ENCODE data around the gene ABCG1. TPM values are rescaled to one million over a fixed set of nuclear protein-coding genes. Genes with fewer than 3 reads are reported as not detected.

ABCG1 gene
- total and polyA plus RNA-seq, 5 donors from 2014 or later: 17.0 to 86.3 (median 24.3) TPM

DNA sequence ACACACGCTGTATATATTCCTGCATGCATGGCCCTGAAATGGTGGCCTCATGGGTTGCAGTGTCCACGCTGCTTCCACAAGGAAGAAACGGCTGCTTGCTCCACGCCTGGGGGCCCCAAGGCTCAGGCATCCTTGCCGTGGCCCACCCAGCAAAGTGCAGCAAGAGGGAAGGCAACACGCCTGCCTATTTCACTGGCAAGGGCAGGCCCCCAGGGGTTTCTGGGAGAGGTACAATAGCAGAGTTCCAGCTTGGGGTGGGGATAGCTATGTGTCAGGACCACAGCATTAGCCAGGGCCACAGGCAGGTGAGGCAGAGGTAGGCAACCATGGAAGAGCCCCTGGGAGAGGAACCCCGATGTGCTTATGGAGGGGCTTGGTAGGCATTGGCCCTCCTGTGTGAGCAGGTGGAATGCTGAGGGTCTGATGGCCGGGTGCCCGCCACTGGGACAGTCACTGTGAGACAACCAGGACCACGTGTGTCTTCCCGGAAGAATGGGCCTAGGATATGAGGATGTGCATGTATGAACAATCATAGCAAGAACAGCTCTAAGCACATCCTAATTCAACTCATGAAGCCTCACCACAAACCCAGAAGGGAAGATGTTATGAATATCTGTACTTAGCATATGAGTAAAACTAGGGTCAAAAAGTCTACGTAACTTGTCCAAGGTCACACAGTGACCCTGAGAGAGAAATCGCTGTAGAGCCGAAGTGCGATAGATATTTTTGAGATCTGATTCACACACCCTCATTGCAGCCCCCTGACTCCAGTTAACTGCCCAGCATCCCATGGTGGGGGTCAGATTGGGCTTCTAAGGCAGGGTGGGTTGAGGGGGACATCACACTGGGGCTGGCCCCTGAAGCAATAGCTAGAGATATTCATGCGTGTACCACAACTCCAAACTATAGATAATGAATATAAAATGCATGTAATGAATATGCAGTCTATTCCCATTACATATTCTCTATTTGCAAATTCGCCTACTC lies 120.1 kb downstream of the ABCG1 start:
- no peaks in the 10 kb centered on the region for H3K9me3 ChIP-seq (ENCODE audit: control insufficient read depth in 2 of 2, low read length in 2 of 2)
- H3K36me3 ChIP-seq (ENCODE audit: control insufficient read depth, insufficient read depth, low read length): no peaks in the 10 kb centered on the region
- DNase-seq (no peak), ATAC-seq (ENCODE audit: low read depth in 2 of 2) (no peak)
- no peaks in the 10 kb centered on the region for H3K27me3 ChIP-seq (ENCODE audit: control insufficient read depth, insufficient read depth, low read length)
- H3K27ac Mint-ChIP-seq: peak overlapping the region in 1 of 3 donors; percentile 43
- peaks cover 0 to 2% (median 0%) of the 10 kb centered on the region in 7 donors for H3K9me3 Mint-ChIP-seq
- peaks cover 27% of the 10 kb centered on the region for H3K27me3 Mint-ChIP-seq
- no peaks in the 10 kb centered on the region for H3K36me3 Mint-ChIP-seq
- peaks cover 4 to 11% (median 6%) of the 10 kb centered on the region in 4 donors for H3K4me1 Mint-ChIP-seq
- H3K4me3 Mint-ChIP-seq: no peak overlapping the region
- H3K27ac ChIP-seq (ENCODE audit: insufficient read depth, low read length, poor library complexity, severe bottlenecking): no peak overlapping the region
- H3K4me1 ChIP-seq (ENCODE audit: control insufficient read depth, insufficient read depth, low read length, poor library complexity, severe bottlenecking): peaks cover 8% of the 10 kb centered on the region
- no peak overlapping the region for H3K4me3 ChIP-seq (ENCODE audit: low read depth, low read length)

DNA sequence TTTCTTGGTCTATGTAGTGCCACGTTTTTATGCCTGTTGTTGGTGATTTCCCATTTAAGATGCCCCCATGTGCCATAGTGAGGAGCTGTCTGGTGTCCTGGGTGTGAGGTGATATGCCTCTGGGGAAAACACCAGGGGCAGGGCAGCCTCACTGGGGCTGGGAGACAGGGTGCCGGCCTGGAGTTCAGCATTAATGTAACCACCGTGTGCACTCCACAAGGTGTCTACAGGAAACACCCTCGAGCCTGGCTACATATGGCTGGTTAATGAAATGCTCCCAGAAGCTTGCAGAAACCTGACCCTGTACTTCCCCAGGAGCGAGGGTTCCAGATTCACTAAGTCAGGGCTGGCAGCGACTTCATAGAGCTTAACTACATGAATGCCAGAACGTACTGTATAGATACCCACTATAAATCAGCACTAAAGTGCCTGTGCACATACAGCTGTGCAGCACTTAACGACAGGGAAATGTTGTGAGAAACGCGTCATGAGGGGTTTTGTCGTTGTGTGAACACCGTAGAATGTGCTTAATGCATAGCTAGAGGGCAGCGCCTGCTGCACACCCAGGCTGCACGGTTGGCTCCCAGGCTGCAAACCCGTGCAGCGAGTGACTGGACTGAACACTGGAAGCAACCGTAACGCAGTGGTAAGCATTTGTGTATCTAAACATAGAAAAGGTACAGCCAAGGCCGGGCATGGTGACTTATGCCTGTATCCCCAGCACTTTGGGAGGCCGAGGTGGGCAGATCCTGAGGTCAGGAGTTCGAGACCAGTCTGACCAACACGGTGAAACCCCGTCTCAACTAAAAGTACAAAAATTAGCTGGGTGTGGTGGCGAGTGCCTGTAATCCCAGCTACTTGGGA lies 121.5 kb downstream of the ABCG1 start:
- Mint-ChIP-seq H3K9me3 (peaks cover 0 to 2% (median 0%) of the 10 kb centered on the region in 7 donors), H3K27ac (peak overlapping the region in 1 of 3 donors; percentile 53)
- no peak for ATAC-seq (ENCODE audit: low read depth in 2 of 2)

DNA sequence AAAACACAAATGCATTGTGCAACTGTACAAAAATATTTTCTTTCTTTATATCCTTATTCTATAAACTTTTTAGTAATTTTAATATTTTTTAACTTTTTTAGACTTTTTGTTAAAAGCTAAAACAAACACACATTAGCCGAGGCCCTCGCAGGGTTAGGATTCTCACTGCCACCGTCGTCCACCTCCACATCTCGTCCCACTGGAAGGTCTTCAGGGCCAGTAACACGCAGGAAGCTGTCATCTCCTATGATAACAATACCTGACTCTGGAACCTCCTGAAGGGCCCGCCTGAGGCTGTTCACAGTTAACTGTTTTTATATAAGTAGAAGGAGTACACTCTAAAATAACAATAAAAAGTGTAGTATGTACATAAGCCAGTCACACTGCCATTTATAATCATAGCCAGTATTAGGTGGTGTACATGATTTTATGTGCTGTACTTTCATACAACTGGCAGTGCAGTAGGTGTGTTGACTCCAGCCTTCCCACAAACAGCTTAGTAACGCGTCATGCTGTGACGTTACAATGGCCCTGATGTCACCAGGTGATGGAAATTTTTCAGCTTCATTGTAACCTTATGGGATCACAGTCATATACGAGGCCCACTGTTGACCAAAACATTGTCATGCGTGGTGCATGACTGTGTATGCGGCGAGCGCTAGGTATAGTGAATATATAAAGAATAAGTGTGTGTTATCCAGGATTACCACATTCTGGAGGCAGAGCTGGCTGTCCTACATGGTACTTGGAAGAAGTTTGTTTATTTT lies 123.0 kb downstream of the ABCG1 start:
- Mint-ChIP-seq H3K27me3 (peaks cover 8% of the 10 kb centered on the region), H3K9me3 (peaks cover 0 to 2% (median 0%) of the 10 kb centered on the region in 7 donors), H3K27ac (no peak overlapping the region), H3K36me3 (no peaks in the 10 kb centered on the region), H3K4me1 (peaks cover 4 to 11% (median 6%) of the 10 kb centered on the region in 4 donors), H3K4me3 (no peak overlapping the region)
- Histone ChIP-seq H3K4me3 (ENCODE audit: low read depth, low read length) (no peak overlapping the region), H3K4me1 (ENCODE audit: control insufficient read depth, insufficient read depth, low read length, poor library complexity, severe bottlenecking) (peaks cover 8% of the 10 kb centered on the region), H3K36me3 (ENCODE audit: control insufficient read depth, insufficient read depth, low read length) (no peaks in the 10 kb centered on the region), H3K27me3 (ENCODE audit: control insufficient read depth, insufficient read depth, low read length) (no peaks in the 10 kb centered on the region), H3K27ac (ENCODE audit: insufficient read depth, low read length, poor library complexity, severe bottlenecking) (no peak overlapping the region), H3K9me3 (ENCODE audit: control insufficient read depth in 2 of 2, low read length in 2 of 2) (no peaks in the 10 kb centered on the region)
- DNase-seq (no peak), ATAC-seq (ENCODE audit: low read depth in 2 of 2) (no peak)

More for the DNA sequence above, 121.5 kb downstream of the ABCG1 start:
- no peaks in the 10 kb centered on the region for H3K27me3 ChIP-seq (ENCODE audit: control insufficient read depth, insufficient read depth, low read length)
- Mint-ChIP-seq H3K4me1 (peaks cover 4 to 11% (median 6%) of the 10 kb centered on the region in 4 donors), H3K4me3 (no peak overlapping the region), H3K27me3 (peaks cover 17% of the 10 kb centered on the region), H3K36me3 (no peaks in the 10 kb centered on the region)
- no peak overlapping the region for H3K27ac ChIP-seq (ENCODE audit: insufficient read depth, low read length, poor library complexity, severe bottlenecking)
- no peak overlapping the region for H3K4me3 ChIP-seq (ENCODE audit: low read depth, low read length)
- no peaks in the 10 kb centered on the region for H3K9me3 ChIP-seq (ENCODE audit: control insufficient read depth in 2 of 2, low read length in 2 of 2)
- DNase-seq: no peak
- H3K4me1 ChIP-seq (ENCODE audit: control insufficient read depth, insufficient read depth, low read length, poor library complexity, severe bottlenecking): peaks cover 8% of the 10 kb centered on the region
- H3K36me3 ChIP-seq (ENCODE audit: control insufficient read depth, insufficient read depth, low read length): no peaks in the 10 kb centered on the region

DNA sequence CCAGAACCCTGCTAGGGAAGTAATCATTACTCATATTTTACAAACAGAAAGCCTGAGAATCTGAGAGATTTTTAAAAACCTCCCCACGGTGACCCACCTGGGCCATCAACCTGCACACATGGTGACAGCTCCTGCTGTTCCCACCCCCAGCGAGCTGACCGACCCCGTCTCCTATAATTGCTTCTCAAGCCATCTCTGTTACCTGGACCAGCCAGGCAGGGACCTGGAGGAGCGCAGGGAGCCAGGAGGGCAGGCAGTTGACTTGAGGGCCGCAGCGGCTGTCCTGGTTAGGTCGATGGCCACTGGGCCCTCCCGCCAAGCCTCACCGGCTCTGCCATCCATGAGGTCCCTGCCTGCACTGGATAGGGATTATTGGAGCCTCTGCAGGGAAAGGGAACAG lies 124.2 kb downstream of the ABCG1 start:
- Mint-ChIP-seq H3K36me3 (no peaks in the 10 kb centered on the region), H3K4me3 (no peak overlapping the region), H3K4me1 (peaks cover 0 to 4% (median under 1%) of the 10 kb centered on the region in 4 donors), H3K27ac (peak overlapping the region in 1 of 3 donors; percentile 60), H3K9me3 (peaks cover 0 to 2% (median 0%) of the 10 kb centered on the region in 7 donors), H3K27me3 (no peaks in the 10 kb centered on the region)
- Histone ChIP-seq H3K4me1 (ENCODE audit: control insufficient read depth, insufficient read depth, low read length, poor library complexity, severe bottlenecking) (peaks cover 5% of the 10 kb centered on the region), H3K4me3 (ENCODE audit: low read depth, low read length) (no peak overlapping the region), H3K27me3 (ENCODE audit: control insufficient read depth, insufficient read depth, low read length) (no peaks in the 10 kb centered on the region), H3K27ac (ENCODE audit: insufficient read depth, low read length, poor library complexity, severe bottlenecking) (no peak overlapping the region), H3K36me3 (ENCODE audit: control insufficient read depth, insufficient read depth, low read length) (no peaks in the 10 kb centered on the region), H3K9me3 (ENCODE audit: control insufficient read depth in 2 of 2, low read length in 2 of 2) (no peaks in the 10 kb centered on the region)
- ATAC-seq (ENCODE audit: low read depth in 2 of 2): no peak
- no peak for DNase-seq

DNA sequence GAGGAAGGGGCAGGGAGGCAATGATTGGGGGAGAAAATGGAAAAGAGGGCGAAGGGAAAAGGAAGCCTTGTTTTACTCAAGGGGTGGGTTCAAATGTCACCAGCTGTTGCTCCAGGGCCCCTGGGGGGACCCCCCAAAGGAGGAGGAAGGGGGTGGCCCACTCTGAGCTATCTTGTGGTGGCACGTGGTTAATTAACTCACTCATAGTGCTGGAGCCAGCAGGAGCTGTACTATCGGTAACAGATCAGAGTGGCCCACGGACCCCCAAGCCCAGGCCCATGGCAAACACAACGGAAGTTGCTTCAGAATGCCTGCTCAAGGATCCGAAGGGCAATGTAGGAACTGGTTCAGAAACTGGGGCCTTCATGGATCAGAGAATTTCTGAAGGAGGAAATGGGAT lies 124.6 kb downstream of the ABCG1 start:
- Histone ChIP-seq H3K27me3 (ENCODE audit: control insufficient read depth, insufficient read depth, low read length) (no peaks in the 10 kb centered on the region), H3K36me3 (ENCODE audit: control insufficient read depth, insufficient read depth, low read length) (no peaks in the 10 kb centered on the region), H3K27ac (ENCODE audit: insufficient read depth, low read length, poor library complexity, severe bottlenecking) (no peak overlapping the region), H3K4me1 (ENCODE audit: control insufficient read depth, insufficient read depth, low read length, poor library complexity, severe bottlenecking) (peaks cover under 1% of the 10 kb centered on the region), H3K4me3 (ENCODE audit: low read depth, low read length) (no peak overlapping the region), H3K9me3 (ENCODE audit: control insufficient read depth in 2 of 2, low read length in 2 of 2) (no peaks in the 10 kb centered on the region)
- ATAC-seq (ENCODE audit: low read depth in 2 of 2): no peak
- no peaks in the 10 kb centered on the region for H3K36me3 Mint-ChIP-seq
- H3K4me3 Mint-ChIP-seq: no peak overlapping the region
- no peak overlapping the region for H3K27ac Mint-ChIP-seq
- H3K9me3 Mint-ChIP-seq: peaks cover 0 to 2% (median 0%) of the 10 kb centered on the region in 7 donors
- DNase-seq: no peak
- peaks cover 0 to 2% (median 0%) of the 10 kb centered on the region in 4 donors for H3K4me1 Mint-ChIP-seq
- no peaks in the 10 kb centered on the region for H3K27me3 Mint-ChIP-seq

DNA sequence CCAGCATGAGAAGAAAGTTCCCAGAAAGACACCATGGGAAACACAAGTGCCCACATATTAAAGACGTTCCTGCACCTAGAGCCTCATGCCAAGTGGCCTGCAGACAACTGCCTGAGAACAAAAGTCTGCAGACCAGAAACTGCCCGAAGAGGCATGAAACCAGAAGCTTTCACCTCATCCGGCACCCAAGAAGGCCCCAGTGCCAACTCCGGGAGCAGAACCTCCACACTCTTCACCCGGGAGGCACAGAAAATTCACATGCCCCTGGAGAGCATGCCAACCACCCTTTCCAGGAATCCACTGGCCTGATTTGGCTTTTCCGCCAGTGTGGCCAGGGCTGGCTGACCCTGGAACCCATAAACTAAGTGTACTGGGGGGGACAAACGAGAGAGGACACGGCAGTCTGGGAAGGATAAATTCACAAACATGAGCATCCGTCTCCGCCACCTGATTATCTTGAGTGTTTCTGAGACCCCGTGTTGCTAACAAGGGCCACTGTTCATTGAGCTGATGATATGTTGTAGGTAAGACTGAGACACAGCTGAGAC lies 125.1 kb downstream of the ABCG1 start:
- Mint-ChIP-seq H3K4me3 (no peak overlapping the region), H3K36me3 (no peaks in the 10 kb centered on the region), H3K9me3 (peaks cover 0 to 2% (median 0%) of the 10 kb centered on the region in 7 donors), H3K27me3 (no peaks in the 10 kb centered on the region), H3K27ac (no peak overlapping the region), H3K4me1 (no peaks in the 10 kb centered on the region)
- no peaks in the 10 kb centered on the region for H3K9me3 ChIP-seq (ENCODE audit: control insufficient read depth in 2 of 2, low read length in 2 of 2)
- H3K4me3 ChIP-seq (ENCODE audit: low read depth, low read length): no peak overlapping the region
- no peaks in the 10 kb centered on the region for H3K36me3 ChIP-seq (ENCODE audit: control insufficient read depth, insufficient read depth, low read length)
- no peak for ATAC-seq (ENCODE audit: low read depth in 2 of 2)
- no peaks in the 10 kb centered on the region for H3K4me1 ChIP-seq (ENCODE audit: control insufficient read depth, insufficient read depth, low read length, poor library complexity, severe bottlenecking)
- no peaks in the 10 kb centered on the region for H3K27me3 ChIP-seq (ENCODE audit: control insufficient read depth, insufficient read depth, low read length)
- DNase-seq: no peak
- no peak overlapping the region for H3K27ac ChIP-seq (ENCODE audit: insufficient read depth, low read length, poor library complexity, severe bottlenecking)

DNA sequence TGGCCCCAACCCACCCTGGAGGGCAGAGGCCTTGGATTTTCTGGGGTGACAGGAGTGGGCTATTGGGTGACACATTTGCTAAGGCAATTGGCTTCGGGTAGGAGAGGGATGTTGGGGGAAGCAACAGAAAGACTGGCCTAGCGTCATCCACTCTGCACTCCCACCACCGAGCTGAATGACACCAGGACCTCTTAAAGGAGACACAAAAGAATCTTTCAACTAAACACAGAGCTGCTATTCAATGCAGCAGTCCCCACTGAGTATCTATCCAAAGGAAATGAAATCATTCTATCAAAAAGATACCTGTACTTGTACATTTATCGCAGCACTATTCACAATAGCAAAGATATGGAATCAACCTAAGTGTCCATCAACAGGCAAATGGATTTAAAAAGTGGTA lies 125.7 kb downstream of the ABCG1 start:
- no peaks in the 10 kb centered on the region for H3K9me3 ChIP-seq (ENCODE audit: control insufficient read depth in 2 of 2, low read length in 2 of 2)
- no peaks in the 10 kb centered on the region for H3K27me3 ChIP-seq (ENCODE audit: control insufficient read depth, insufficient read depth, low read length)
- no peak overlapping the region for H3K27ac ChIP-seq (ENCODE audit: insufficient read depth, low read length, poor library complexity, severe bottlenecking)
- Mint-ChIP-seq H3K36me3 (no peaks in the 10 kb centered on the region), H3K9me3 (peaks cover 0 to 2% (median 0%) of the 10 kb centered on the region in 7 donors), H3K4me3 (no peak overlapping the region), H3K27ac (no peak overlapping the region), H3K27me3 (no peaks in the 10 kb centered on the region), H3K4me1 (no peaks in the 10 kb centered on the region)
- no peak overlapping the region for H3K4me3 ChIP-seq (ENCODE audit: low read depth, low read length)
- no peak for DNase-seq
- no peaks in the 10 kb centered on the region for H3K4me1 ChIP-seq (ENCODE audit: control insufficient read depth, insufficient read depth, low read length, poor library complexity, severe bottlenecking)
- ATAC-seq (ENCODE audit: low read depth in 2 of 2): no peak
- H3K36me3 ChIP-seq (ENCODE audit: control insufficient read depth, insufficient read depth, low read length): no peaks in the 10 kb centered on the region

Measured in CD4-positive, CD25-positive, alpha-beta regulatory T cell (primary cell).